Measurements from ENCODE around the gene RSL1D1.
"Not testable (repeated sequence)": the region's sequence is repeated elsewhere in the genome, so short reads cannot be mapped to it uniquely, and the experiment has no call there.

The RSL1D1 gene

DNA sequence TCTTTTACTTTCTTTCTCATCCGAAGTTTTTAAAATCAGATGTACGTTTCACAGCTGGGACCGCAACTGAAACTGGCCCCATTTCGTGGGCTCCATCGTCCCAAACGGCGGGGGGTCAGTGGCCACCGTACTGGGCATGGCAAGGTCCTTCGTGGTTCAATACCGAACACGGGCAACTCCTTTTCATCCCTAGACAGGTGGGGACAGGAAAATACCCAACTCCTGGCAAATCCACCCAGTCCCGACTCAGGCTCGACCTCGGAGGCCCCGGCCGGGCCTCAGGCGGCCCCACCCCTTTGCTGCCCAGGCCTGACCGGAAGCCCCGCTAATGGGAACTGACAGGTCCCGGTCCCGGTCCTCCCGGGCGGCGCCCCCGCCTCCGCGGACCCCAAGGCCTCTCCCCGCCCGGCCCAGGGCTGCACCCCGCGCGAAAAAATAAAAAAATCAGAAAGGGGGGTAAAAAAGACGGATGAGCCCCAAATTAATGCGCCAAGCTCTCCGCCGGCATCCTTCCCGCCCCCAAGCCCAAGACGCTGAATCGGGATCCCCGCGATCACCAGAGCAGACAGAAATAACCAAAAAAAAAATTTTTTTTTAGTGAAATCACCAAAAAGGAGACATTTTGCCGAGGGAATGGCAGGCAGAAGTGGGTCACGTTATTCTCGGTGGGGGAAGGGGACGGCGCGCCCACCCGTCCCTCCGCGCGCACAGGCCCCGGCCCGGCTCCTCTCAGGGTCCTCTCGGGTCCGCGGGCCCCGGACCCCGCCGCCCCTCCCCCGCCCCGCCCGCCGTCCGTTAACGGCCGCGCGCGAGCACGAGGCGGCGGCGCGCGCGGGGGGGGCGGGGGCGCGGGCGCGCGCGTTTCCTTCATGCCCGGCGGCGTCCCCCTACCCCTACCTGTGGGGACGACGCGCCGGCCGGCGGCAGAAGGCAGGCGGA lies 54.8 kb downstream of the RSL1D1 start:
- peak in 1 of 2 experiments; percentile 18 for DNase-seq

DNA sequence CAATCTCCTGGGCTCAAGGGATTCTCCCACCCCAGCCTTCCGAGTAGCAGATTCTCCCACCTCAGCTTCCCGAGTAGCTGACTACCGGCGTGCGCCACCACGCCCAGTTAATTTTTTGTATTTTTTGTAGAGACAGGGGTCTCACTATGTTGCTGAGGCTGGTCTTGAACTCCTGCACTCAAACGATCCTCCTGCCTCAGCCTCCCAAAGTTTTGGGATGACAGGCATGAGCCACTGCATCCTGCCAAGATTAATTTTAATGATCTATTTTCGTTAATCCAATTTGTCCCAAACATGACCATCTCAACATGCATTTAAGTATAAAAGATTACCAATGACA lies 55.5 kb downstream of the RSL1D1 start:
- no peak for DNase-seq

DNA sequence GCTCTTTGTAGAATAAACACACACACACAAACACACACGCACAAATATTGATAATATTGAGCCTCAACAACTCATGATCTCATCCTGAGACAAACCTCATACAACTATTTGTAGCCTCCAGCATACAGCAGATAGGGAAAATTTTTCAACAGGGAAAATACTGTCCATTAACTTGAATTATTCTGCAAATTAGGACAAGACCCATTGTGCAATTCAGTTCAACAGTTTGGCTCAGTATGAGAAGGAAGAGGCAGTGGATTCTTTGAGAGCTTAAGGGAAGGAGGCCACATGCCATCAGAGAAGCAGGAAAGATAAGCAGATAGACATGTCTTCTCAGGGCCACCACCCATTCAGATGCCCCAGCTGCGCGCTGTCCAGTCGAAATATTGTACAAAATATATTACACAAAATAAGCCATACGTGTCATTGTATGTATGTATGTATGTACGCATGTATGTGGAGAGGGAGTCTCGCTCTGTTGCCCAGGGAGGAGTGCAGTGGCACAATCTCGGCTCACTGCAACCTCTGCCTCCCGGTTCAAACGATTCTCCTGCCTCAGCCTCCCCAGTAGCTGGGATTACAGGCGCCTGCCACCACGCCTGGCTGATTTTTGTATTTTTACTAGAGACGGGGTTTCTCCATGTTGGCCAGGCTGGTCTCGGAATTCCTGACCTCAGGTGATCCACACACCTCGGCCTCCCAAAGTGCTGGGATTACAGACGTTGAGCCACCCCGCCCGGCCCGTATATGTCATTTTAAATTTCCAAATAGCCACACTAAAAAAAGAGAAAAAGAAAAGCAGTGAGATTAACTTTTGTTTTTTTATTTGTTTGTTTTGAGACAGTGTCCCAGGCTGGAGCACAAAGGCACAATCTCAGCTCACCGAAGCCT lies 56.1 kb downstream of the RSL1D1 start:
- DNase-seq = no peak

DNA sequence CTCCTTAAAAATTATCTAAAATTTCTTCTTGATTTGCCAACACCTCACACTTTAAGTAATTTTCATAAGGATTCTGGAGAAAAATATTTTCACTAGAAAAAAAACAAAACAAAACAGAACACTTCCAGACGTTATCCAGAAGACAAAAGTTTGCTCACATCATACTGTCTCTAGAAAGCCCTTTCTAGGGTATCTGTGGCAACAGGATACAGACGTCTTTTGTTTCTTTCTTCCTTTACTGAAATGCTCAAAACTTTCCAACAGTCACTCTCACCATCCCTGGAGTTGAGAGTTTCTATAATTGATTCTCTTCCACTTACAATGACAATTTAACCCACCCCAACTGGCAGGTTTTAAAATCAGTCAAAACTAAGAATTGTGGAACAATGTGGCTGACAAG lies 56.9 kb downstream of the RSL1D1 start:
- DNase-seq = no peak

DNA sequence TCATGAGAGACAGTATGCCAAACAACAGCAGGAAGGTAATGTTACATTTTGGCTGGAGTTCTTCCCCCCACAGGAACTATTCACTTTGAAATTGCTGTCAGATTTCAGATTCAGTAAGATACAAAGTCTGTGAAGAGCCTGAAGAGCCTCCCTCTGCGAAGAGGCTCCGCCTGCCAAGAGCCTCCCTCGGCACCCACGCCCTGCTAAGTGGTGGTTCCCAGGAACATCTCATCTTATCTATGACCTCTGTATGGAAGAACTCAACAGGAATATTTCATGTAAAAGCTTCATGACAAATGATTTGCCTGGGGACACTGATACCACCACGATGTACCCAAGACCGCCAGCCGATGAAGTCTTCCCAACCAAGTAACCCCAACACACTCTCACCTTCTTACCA lies 57.5 kb downstream of the RSL1D1 start:
- DNase-seq = peak in 1 of 2 experiments; percentile 52

DNA sequence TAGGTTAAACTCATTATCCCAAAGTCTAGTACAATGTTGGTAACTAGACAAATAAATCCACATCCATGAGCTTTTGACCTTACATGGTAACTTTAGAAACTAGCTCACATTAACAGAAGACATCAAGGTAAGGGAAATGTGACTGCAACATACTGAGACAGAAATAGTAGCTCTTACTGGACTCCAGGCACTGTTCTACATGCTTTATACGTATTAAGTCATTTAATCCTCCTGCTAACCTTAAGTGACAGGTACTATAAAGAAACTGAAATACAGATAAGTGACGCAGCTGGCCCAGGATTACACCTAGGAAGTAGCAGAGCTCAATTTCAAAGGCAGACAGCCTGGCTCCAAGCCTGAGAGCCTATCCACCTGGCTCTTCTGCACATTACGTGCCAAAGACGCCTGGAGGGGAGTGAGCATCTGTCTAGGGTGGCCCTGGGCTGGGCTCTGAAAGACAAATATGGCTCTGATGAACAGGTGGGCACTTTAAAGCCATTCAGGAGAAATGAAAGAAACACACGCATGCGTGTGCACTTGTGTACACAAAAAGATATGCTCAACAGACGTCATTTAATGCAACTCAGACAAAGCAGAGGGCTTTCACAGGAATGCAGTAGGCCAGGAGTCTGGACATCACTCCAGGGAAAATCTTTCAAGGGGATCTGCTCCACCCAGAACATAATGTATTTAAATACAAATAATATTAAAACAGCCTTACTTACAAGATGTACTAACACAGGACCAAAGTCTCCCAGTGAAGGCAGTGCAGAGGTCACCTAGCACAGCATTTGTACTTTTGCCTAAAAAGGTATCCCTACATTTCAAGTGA lies 58.7 kb downstream of the RSL1D1 start:
- peak; percentile 100 for DNase-seq

DNA sequence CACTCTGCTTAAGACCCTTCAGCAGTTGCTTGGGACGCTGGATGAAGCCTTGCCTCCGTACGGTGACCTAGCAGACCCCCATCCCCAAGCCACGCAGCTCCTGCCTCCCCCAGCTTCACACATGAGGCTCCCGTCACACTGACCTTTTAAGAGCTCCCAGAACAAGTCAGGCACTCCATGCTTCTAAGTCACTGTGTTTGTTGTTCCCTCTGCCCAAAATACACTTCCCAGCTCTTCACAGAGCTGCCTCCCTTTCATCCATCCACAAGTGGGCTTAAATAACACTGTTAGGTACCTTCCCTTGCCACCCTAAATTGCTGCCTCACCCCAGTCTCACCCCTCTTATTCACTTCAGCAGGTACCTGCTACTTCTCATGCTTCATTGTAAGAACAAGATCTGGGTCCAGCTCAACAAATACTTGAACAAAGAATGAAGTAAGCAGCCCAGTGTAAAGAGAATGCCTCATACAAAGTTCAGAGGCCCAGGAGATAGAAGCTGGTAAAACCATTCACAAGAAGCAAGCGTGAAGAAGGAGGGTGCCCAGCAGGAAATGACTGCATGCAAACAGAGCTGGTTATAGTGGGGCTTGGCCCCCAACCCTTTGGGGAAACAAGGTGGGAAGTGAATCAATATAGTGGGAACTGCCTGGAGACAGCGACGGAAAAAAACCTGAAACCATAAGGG lies 60.1 kb downstream of the RSL1D1 start:
- DNase-seq = no peak

DNA sequence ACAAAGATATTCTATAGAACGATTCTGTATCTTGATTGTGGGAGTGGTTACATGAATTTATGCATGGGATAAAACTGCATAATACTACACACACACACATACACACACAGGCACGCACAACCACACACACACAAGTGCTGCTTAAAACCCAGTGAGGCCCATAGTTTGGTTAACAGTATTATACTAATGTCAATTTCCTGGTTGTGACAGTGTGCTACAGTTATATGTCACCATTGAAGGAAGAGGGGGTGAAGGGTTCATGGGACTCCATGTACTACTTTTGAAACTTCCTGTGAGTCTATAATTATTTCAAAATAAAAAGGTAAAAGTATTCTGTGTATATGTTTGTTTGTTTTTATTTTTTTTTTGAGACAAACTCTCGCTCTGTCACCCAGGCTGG lies 62.4 kb downstream of the RSL1D1 start:
- DNase-seq = no peak

DNA sequence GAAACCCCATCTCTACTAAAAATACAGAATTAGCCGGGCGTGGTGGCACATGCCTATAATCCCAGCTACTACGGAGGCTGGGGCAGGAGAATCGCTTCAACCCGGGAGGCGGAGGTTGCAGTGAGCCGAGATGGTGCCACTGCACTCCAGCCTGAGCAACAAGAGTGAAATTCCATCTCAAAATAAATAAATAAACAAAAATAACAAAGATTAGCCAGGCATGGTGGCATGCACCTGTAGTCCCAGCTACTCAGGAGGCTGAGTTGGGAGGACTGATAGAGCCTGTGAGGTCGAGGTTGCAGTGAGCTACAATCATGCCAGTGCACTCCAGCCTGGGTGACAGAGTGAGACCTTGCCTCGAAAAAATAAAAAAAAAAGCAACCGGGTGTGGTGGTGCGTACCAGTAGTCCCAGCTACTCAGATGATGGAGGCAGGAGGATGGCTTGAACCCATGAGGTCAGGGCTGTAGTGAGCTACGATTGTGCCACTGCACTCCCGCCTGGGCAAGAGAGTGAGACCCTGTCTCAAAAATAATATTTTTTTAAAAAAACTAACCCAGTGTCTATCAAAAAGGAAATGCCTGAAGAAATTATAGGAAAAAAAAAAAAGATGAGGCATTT lies 66.3 kb downstream of the RSL1D1 start:
- not testable (repeated sequence) for DNase-seq

DNA sequence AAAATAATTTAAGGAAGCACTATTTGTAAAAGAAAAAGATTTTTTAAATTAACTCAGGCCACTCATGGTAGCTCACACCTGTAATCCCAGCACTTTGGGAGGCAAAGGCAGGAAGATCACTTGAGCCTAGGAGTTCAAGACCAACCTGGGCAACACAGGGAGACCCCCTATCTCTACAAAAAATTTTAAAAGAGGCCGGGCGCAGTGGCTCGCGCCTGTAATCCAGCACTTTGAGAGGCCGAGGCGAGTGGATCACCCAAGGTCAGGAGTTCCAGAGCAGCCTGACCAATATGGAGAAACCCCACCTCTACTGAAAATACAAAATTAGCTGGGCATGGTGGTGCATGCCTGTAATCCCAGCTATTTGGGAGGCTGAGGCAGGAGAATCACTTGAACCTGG lies 67.0 kb downstream of the RSL1D1 start:
- DNase-seq = not testable (repeated sequence)

DNA sequence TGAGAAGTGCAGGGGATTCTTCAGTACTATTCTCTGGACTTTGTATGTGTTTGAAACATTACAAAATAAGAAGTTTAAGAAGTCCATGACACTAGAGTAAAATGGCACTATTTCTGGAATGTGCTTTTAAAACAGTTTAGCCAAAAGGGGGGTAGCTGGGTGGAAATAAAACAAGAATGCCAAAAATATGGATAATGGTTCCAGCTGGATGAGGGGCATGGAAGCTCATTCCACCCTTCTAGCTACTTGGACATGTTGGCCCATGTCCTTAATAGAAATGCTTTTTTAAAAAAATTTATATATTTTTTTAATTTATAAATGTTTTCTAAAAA lies 67.3 kb downstream of the RSL1D1 start:
- no peak for DNase-seq

Data from NCI-H524 (cell line).